ENCODE results near the gene SHF. TPM values are rescaled to one million over a fixed set of nuclear protein-coding genes. Genes with fewer than 3 reads are reported as not detected.
A peak's percentile ranks its signal among the peaks of the same experiment; 100 is the strongest.

SHF gene
- total RNA-seq, 4 donors from 2014 or later: 4.4 to 10.0 (median 7.4) TPM

DNA sequence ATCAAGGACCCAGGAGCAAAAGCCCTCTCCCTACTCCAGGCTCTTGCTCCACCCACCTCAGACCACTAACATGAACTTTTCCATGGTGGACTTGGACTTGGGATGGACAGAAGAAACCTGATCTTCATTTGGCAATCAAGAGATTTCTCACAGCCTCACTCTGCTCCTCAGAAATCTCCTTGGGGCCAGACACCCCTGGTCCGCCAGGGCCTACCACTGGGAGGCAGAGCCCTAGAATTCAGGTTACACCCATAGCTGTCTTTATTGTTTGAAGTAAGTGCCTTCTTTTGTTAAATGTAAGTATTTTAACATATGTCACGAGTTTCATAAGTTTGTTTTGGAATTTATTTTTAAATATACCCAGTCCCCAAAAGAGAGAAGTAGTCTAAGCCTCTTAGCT is 13.2 kb downstream of the SHF start:
- no peaks in the 10 kb centered on the region for H3K9me3 ChIP-seq
- H3K27ac ChIP-seq: no peak overlapping the region
- H3K4me3 ChIP-seq: no peak overlapping the region
- TF ChIP-seq POLR2A (IDR thresholded peaks at IDR 0.05): no peak
- no peak for TF ChIP-seq EP300 (IDR thresholded peaks at IDR 0.05)
- TF ChIP-seq POLR2AphosphoS5 (IDR thresholded peaks at IDR 0.05): no peak
- TF ChIP-seq, protein P1, sequence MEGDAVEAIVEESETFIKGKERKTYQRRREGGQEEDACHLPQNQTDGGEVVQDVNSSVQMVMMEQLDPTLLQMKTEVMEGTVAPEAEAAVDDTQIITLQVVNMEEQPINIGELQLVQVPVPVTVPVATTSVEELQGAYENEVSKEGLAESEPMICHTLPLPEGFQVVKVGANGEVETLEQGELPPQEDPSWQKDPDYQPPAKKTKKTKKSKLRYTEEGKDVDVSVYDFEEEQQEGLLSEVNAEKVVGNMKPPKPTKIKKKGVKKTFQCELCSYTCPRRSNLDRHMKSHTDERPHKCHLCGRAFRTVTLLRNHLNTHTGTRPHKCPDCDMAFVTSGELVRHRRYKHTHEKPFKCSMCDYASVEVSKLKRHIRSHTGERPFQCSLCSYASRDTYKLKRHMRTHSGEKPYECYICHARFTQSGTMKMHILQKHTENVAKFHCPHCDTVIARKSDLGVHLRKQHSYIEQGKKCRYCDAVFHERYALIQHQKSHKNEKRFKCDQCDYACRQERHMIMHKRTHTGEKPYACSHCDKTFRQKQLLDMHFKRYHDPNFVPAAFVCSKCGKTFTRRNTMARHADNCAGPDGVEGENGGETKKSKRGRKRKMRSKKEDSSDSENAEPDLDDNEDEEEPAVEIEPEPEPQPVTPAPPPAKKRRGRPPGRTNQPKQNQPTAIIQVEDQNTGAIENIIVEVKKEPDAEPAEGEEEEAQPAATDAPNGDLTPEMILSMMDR (IDR thresholded peaks at IDR 0.05): no peak
- no peaks in the 10 kb centered on the region for H3K27me3 ChIP-seq
- peaks cover 0 to 2% (median 0%) of the 10 kb centered on the region in 3 donors for H3K4me1 ChIP-seq
- ATAC-seq: no peak
- H3K36me3 ChIP-seq: peaks cover 0 to 60% of the 10 kb centered on the region in 2 donors
- whole genome bisulfite sequencing, 2 donors (ENCODE audit: low coverage in 1 of 2): 92 to 93% methylated on average over 2 of the region's 2 CpGs

DNA sequence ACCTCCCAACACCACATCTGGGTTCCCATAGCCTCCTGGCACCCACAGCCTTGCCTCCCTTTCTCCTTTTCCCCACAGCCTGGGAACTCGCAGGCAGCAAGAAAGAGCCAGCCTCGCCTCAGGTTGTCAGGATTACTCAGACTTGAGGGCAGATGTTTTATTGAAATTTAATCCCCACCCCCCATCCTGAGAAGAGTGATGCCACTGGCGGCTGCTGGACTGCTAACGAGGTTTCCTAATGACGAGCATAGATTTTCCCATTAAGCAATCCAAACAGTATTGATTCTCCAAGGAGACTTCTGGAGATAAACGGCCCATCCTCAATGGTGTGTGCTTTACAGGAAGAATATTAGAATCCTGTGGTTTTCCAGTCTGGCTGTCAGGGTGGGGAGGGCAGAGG is 13.7 kb downstream of the SHF start:
- Histone ChIP-seq H3K4me1 (peaks cover 0 to 7% (median 0%) of the 10 kb centered on the region in 3 donors), H3K36me3 (peaks cover 0 to 60% of the 10 kb centered on the region in 2 donors), H3K27ac (no peak overlapping the region), H3K9me3 (no peaks in the 10 kb centered on the region), H3K4me3 (no peak overlapping the region), H3K27me3 (no peaks in the 10 kb centered on the region)
- ATAC-seq: no peak
- 80% methylated on average over 1 of the region's 6 CpGs; no CpG with 5 or more reads in 1 of the 2 donors for WGBS, 2 donors (ENCODE audit: low coverage in 1 of 2)
- no peak for TF ChIP-seq EP300 (IDR thresholded peaks at IDR 0.05)
- TF ChIP-seq POLR2A (IDR thresholded peaks at IDR 0.05): no peak
- TF ChIP-seq POLR2AphosphoS5 (IDR thresholded peaks at IDR 0.05): no peak
- TF ChIP-seq, protein P1 (IDR thresholded peaks at IDR 0.05): no peak

DNA sequence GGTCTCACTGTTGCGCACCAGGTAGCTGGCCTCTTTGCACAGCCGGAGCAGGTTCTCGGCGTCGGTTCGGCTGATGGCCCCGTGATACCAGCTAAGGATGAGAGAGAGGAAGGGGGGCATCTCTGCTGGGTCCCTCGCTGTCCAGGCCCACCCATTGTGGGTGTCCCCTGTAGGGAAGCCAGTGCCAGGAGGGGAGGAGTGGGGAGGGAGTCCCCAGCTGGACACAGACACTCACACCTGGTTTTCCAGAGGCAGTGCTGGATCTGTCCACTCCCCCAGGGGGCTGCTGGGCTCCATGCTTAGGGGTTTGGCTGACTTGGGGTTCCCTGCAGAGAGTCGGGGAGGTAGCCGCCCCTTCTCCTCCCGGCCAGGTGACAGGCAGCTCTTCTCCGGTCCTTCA is 15.9 kb downstream of the SHF start:
- TF ChIP-seq POLR2AphosphoS5 (IDR thresholded peaks at IDR 0.05) (no peak), EP300 (IDR thresholded peaks at IDR 0.05) (no peak), POLR2A (IDR thresholded peaks at IDR 0.05) (no peak)
- TF ChIP-seq, protein P1 (IDR thresholded peaks at IDR 0.05): no peak
- Histone ChIP-seq H3K4me1 (peaks cover 0 to 26% (median 0%) of the 10 kb centered on the region in 3 donors), H3K27me3 (no peaks in the 10 kb centered on the region), H3K27ac (no peak overlapping the region), H3K9me3 (no peaks in the 10 kb centered on the region), H3K4me3 (no peak overlapping the region), H3K36me3 (peaks cover 0 to 54% of the 10 kb centered on the region in 2 donors)
- no peak for ATAC-seq
- 97% methylated on average over 7 of the region's 12 CpGs; no CpG with 5 or more reads in 1 of the 2 donors for WGBS, 2 donors (ENCODE audit: low coverage in 1 of 2)

DNA sequence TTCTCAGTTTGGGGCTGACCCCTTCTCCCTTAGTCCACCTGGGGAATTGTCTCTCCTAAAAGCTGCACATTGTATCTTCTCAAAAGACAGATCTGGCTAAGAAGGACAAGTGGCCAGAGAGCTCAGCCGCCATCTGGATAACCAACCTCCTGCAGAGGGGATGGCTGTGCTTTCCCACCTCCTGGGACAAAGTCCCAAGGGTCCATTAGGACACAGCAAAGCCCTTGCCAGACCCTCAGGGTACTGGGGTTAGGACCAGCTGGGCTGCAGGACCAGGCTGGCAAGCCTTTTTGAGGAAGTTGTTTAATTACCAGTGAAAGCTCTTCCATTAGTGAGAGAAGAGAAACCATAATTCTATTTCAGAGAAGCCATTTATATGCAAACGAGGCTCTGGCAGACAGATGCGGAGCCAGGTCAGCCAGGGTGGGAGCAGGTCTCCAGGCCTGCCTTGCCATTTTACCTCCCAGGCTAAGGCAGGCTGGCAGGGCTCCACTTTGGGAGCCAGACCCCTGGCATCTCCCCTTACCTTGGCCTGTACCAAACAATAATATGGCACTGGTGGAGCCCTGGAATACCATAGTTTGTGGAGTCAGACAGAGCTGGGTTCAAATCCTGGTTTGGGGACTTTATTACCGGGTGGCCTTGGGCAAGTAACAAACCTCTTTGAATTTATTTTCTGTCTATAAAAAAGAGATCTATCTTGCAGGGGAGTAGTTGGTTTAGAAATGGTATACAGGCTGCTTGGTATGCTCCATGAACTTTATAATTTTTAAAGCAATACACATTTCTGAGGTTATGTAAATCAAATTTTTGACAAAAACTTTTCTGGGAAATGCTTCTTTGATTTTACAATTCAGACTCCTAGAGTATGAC is 17.9 kb downstream of the SHF start:
- 50 to 60% methylated on average over 1 to 2 of the region's 4 CpGs for WGBS, 2 donors (ENCODE audit: low coverage in 1 of 2)
- TF ChIP-seq POLR2A (IDR thresholded peaks at IDR 0.05) (no peak), EP300 (IDR thresholded peaks at IDR 0.05) (no peak), POLR2AphosphoS5 (IDR thresholded peaks at IDR 0.05) (no peak)
- TF ChIP-seq, protein P1 (IDR thresholded peaks at IDR 0.05): no peak
- H3K27ac ChIP-seq: peak overlapping the region in 3 of 4 donors; percentile 52 to 99 (median 97)
- no peak overlapping the region for H3K4me3 ChIP-seq
- no peak for ATAC-seq
- H3K27me3 ChIP-seq: no peaks in the 10 kb centered on the region
- peaks cover 0 to 37% of the 10 kb centered on the region in 2 donors for H3K36me3 ChIP-seq
- no peaks in the 10 kb centered on the region for H3K9me3 ChIP-seq
- H3K4me1 ChIP-seq: peaks cover 0 to 44% (median 3%) of the 10 kb centered on the region in 3 donors
